HL-60/S4 treated with retinoic acid at 250 ng/mL for 4 days and 3 days (cell line): ENCODE measurements around the gene HTR3E.
"Not testable (repeated sequence)": the region's sequence is repeated elsewhere in the genome, so short reads cannot be mapped to it uniquely, and the experiment has no call there.

Experiments
- in situ Hi-C: fragments of 300-500 bp; cut with MboI; formaldehyde crosslinking; loops from 2 replicates; pipeline ENCODE4 v1.7.0; 2022; ENCODE audit warnings: low sequenced_read_pairs

The HTR3E gene

DNA sequence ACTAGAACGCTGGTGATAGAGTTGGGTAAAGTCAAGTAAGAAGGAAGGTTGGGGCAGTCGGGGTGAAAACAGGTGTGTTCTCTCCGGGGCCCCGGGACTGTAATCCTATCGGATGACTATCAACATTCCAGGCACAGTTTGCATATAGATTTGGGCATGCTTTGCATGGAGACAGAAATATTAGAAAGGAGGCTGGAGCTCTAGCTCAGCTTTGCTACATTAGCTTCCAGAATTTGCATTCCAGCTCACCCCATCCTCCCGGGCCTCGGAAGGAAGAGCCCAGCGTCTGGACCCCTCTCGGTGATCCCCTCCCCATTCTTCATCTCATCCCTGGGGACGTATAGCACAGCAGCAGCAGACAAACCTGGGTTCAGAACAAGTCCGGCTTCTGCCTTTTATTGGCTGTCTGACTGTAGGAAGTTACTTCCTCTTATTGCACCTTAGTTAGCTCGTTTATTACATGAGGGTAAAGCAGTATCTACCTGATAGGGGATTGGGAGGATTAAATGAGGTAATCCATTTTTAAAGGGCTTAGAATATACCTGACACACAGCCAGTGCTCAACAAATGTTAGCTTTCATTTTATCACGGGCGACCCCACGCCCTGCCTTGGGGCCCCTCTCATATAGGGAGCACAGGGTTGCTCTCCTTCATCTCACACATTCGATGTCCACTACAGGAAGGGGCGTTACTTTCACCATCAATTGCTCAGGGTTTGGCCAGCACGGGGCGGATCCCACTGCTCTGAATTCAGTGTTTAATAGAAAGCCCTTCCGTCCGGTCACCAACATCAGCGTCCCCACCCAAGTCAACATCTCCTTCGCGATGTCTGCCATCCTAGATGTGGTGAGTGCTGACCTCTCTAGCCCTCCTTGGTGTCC lies 3.2 kb downstream of the HTR3E start:
- in situ Hi-C loops, result no loop called here

DNA sequence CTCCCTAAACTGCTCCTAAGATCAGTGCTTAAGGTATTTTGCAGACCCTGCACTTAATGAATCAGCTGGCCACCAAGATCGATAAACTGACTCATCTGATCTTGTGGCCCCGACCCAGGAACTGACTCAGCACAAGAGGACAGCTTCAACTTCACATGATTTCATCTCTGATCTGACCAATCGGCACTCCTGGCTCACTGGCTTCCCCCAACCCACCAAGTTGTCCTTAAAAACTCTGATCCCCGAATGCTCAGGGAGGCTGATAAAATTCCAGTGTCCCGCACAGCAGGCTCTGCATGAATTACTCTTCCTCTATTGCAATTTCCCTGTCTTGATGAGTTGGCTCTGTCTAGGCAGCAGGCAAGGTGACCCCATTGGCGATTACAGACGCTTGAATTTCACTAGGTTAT lies 13.5 kb downstream of the HTR3E start:
- in situ Hi-C loops, result no loop called here

DNA sequence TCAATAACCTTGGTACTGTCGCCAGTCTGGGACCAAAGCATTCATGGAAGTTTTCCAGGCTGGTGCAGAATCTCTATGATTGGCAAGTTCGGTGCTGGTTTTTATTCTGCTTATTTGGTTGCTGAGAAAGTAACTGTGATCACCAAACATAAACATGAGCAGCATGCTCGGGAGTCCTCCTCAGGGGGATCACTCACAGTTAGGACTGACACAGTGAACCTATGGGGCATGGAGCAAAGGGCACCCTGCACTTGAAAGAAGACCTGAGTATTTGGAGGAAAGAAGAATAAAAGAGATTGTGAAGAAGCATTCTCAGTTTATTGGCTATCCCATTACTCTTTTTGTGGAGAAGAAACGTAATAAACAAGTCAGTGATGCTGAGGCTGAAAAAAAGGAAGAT lies 19.2 kb downstream of the HTR3E start:
- in situ Hi-C loops, result no loop called here

DNA sequence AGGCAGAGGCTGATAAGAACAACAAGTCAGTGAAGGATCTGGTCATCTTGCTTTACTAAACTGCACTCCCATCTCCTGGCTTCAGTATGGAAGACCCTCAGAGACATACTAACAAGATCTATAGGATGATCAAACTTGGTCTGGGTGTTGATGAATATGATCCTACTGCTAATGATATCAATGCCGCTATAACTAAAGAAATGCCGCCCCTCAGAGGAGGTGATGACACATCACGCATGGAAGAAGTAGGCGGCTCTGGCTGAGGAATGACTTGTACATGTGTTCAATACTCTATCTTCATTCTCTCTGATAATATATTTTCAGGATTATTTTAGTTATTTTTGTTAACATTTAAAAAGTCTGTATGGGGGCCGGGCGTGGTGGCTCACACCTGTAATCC lies 20.8 kb downstream of the HTR3E start:
- in situ Hi-C loops, result no loop called here

DNA sequence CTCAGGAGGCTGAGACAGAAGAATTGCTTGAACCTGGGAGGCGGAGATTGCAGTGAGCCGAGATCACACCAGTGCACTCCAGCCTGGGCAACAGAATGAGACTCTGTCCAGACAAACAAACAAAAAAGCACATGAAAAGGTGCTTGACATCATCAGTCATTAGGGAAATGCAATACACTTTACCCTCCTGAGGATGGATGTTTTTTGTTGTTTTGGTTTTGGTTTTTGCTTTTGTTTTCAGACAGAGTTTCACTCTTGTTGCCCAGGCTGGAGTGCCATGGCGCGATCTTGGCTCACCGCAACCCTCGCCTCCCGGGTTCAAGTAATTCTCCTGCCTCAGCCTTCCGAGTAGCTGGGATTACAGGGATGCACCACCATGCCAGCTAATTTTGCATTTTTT lies 24.2 kb downstream of the HTR3E start:
- in situ Hi-C loops, result not testable (repeated sequence)

DNA sequence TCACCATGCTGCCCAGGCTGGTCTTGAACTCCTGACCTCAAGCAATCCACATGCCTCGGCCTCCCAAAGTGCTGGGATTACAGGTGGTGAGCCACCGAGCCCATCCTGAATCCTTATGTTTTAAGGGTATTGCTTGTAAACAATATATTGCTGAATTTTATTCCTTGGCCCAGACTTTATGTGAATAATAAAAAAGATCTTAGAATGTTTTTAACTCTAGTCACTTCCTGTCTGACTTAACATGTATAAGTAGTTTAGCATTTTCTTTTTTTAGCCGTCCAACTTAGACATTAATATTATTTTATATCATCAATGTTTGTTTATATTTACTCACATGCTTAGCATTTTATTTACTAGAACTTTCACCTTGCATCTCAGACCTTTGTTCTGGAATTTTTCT lies 29.1 kb downstream of the HTR3E start:
- in situ Hi-C loops, result no loop called here

DNA sequence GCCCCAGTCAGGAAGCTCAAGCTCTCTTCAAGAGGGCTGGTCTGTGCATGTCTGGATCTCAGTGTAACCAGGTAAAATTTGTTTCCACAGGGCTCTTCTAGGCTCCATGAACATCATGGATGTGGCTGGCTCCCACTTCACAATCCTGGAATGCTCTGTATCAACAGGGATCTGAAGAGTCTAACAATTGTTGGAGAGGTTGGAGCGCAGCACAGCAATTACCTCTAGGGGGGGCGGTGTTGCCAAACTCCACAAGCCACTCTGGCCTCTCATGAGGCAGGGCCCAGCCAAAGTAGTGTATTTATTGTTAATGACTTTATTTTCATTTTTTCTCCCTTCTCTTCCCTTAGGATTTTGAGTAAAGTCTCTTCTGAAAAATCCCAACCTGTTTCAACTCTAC lies 32.1 kb downstream of the HTR3E start:
- in situ Hi-C loops, result no loop called here

DNA sequence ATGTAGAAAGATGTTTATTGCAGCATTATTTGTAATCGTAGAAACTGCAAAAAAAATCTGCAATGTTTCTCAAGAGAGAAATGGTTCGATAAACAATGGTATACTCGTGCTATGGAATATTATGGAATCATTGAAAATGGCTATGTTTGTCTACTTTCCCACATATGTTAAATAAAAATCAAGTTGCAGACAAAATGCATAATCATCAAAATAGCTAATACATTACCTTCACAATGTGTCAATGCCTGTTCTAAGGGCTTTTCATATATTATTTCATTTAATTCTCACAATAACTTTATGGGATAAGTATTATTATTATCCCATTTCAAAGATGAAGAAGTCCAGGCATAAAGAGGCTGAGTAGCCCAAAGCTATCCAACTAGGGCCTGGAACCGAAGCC lies 36.1 kb downstream of the HTR3E start:
- in situ Hi-C loops, result no loop called here

DNA sequence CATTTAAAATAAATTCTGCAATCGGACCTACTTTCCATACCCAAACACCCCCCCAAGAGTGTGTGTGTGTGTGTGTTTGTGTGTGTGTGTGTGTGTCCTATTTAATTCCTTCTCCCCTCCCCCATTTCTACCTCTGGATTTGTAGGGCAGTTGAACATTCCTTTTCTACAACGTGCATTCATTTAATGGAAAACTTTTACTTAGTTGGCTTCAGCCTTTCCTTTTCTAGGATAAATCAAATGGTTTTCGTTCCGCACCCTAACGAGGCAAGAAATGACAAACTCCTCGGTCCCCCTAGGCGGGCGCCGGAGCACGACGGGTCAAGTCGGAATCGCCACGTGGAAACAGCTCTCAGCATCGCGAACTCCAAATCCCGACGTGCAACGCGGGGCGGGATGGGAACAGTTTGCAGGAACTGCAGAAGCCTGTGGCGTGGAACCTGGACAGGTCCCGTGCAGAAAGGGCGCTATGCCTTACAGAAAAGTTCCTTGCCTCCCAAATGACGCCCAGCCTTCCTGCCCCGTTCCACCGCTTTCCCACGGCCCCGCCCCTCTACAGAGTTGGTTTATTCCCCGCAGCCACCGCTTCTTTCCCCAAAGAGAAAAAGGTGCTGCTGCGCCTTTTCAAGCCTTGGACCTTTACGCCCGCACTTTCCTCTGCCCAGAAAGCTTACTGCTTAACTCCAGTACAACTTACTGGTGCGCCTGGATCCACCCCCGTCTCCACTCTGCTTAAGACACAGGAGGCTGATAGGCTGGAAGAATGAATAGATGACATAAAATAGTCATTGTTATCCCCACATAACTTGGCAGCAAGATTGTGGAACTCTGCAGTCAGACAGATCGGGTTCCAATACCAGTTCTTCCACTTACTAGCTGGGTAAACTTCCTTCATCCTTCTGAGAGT lies 37.2 kb downstream of the HTR3E start:
- in situ Hi-C loops, result no loop called here

DNA sequence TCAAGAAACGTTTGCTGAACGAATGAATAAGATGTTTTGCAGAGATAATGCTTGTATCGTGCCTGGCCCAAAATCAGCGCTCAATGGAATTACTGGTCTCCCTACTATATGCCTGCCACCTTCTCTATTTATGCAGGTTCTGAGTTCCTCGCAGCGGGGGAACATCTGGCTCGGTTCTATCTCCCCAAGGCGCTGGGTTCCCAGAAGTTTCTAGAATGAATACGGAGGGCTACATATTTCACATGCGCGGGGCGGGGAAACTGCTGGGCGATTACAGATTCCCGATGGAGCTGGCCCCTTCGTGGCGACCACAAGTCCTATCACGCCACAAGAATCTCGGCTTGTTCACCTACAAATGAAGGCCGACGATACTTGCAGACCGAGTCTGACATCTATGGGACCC lies 37.9 kb downstream of the HTR3E start:
- in situ Hi-C loops, result no loop called here

DNA sequence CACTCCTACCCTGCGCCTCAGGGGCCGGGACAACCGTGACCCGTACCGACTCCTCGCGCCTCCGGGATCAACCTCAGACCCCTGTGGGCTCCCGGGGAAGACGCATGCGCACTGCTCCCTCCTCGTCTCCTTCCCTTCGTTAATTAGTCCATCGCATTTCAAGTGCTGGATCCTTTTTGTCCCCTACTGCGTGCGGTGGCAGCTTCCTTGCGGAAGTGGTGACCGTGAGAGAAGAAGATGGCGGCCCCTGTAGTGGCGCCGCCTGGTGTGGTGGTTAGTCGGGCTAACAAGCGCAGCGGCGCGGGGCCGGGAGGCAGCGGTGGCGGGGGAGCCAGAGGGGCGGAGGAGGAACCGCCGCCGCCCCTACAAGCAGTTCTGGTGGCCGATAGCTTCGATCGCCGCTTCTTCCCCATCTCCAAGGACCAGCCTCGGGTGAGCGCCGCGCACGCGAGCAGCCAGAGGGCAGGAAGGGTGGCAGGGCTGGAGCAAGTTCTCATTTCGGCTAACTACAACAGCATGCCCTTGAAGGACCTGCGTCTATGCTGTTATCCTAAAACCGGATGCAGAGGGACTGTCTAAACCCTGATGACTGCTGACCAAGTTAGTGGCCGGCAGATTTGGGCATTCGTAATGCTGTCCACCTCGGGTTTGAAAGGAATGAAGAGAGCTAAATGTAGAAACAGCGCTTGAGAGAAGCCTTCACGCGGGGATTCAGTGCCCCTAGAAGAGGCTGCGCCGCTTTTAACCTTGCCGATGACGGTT lies 38.5 kb downstream of the HTR3E start, which contains the start of gene EIF2B5:
Gene EIF2B5, plus strand, starts transcription at position 210 of the 762 bp plus-strand sequence. Its CDS starts 28 bp downstream, at position 238.
- in situ Hi-C loops, result no loop called here

DNA sequence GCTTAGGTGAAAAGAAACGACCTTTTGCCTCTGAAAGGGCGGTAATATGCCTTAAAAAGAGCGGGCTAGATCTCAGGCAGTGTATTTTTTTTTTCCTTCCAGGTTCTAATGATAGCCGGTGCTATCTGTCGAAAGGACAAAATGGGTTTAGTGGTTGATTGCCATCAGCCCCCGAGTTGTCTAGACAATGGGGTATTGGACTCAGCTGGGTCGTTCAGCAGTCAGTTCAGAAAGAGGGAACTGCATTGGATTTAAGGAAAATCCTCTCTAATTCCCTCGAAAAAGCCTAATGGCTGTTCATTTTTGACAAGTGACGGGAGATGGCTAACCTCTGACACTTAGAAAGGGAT lies 39.0 kb downstream of the HTR3E start:
- in situ Hi-C loops, result no loop called here

DNA sequence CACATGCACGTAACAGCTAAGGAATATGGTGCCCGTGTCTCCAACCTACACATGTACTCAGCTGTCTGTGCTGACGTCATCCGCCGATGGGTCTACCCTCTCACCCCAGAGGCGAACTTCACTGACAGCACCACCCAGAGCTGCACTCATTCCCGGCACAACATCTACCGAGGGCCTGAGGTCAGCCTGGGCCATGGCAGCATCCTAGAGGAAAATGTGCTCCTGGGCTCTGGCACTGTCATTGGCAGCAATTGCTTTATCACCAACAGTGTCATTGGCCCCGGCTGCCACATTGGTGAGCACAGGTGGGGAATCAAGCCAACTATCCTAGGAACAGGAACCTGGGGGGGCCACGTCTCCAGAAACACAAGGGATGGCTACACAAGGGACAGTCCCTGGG lies 43.6 kb downstream of the HTR3E start:
- in situ Hi-C loops, result no loop called here

DNA sequence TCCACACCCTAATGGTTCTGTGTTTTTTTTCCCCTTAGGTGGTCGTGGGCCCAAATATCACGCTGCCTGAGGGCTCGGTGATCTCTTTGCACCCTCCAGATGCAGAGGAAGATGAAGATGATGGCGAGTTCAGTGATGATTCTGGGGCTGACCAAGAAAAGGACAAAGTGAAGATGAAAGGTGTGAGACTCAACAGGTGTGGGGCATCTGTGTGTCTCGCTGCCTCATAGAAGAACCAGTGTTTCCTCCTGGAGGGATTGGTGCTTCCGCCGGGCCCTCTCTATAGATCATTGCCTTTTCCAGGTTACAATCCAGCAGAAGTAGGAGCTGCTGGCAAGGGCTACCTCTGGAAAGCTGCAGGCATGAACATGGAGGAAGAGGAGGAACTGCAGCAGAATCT lies 45.3 kb downstream of the HTR3E start:
- in situ Hi-C loops, result no loop called here

DNA sequence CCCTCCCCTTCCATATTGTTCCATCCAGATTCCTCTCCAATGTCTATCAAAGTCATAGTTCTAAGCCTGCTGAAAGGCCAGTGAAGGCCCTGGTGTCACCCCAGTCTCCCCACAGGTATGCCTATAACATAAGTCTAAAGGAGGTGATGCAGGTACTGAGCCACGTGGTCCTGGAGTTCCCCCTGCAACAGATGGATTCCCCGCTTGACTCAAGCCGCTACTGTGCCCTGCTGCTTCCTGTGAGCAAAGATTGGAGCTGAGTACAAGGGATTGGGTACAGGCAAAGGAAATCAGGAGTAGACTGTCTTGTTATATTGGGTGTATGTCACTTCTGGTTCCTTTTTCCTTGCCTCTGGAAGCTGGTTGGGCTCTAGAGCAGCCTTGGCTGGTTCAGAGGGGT lies 46.5 kb downstream of the HTR3E start:
- in situ Hi-C loops, result no loop called here

DNA sequence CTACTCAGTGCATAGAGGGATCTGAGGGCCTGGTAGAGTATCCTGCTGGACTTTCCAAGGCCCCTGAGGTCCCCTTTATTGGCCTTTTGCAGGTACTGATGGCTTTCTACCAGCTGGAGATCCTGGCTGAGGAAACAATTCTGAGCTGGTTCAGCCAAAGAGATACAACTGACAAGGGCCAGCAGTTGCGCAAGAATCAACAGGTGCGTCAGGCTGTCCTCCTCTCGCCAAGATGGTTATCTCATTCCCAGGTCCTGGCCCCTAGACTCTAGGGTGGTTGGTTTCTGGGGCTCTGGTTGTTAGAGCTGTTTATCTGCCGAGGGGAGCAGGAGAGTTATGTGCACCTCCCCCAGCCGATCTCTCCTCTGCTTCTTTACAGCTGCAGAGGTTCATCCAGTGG lies 47.6 kb downstream of the HTR3E start:
- in situ Hi-C loops, result no loop called here

DNA sequence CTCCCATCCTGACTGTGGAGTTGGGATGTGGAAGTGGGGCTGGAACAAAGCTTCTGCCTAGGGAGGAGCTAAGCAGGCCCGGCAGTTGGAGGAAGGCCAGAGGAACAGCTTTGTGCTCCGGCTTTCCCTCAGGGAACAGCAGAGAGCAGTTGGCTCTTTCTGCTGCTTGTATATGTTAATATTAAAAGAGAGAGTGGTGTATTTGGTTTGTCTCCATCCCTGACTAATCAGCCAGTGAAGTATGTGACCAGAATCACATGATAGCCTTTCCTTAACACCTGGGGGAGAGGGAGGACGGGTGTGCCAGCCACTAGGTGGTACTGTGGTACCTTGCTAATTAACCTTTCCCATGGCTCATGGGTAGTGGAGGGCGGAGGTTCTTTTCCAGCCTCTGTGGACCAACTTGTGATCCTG lies 48.3 kb downstream of the HTR3E start:
- in situ Hi-C loops, result no loop called here

DNA sequence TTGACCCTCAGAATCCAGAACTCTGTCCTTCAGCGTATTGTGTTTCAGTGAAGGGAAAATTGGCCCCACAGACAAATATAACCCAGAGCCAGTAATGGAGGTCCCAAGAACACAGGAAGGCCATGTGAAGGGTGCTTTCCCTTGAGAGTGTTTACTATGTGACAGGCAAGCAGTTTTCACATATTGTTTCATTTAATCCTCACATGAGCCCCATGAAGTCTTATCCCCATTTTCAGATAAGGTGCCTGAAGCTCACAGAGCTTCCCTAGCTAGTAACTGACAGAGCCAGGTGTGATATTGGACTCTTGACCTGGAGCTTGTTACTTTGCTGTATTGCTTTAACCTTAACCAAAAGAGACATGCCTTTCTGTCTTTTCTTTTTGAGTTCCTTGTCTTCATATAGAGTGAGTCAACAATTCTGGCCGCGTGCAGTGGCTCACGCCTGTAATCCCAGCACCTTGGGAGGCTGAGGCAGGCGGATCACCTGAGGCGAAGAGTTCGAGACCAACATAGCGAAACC lies 48.9 kb downstream of the HTR3E start:
- in situ Hi-C loops, result no loop called here

DNA sequence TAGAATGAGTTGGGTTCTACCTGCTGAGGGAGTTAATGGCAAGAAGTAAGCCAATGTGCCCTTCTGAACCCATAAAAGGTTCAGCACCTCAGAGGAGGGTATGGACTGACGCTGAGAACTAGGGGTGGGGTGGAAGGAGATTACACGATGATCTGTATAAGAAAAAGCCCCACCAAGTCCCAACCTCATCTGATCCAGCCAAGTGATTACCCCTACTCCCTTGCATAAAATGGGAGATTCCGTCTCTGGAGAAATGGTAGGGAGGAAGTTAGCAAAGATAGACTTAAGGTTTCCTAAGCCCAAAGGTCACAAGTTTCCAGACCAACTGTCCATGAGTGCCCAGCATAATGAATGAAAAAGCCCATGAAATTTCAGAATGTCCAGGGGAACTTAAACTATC lies 51.2 kb downstream of the HTR3E start:
- in situ Hi-C loops, result no loop called here

DNA sequence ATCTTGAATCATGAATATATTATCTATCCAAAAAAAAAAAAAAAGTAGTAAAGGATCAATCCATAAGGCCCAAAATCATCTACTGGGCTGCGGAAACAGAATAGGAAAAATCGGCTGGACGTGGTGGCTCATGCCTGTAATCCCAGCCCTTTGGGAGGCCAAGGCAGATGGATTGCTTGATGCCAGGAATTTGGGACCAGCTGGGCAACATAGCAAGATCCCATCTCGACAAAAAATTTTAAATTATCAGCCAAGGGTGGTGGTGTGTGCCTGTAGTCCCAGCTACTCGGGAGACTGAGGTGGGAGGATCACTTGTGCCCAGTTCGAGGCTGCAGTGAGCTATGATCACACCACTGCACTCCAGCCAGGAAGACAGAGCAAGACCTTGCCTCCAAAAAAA lies 52.3 kb downstream of the HTR3E start:
- in situ Hi-C loops, result no loop called here

DNA sequence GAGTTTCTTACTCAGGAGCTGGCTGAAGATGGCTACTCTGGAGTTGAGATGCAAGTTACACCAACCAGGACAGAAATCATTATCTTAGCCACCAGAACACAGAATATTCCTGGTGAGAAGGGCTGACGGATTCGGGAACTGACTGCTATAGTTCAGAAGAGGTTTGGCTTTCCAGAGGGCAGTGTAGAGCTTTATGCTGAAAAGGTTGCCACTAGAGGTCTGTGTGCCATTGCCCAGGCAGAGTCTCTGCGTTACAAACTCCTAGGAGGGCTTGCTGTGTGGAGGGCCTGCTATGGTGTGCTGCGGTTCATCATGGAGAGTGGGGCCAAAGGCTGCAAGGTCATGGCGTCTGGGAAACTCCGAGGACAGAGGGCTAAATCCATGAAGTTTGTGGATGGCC lies 52.9 kb downstream of the HTR3E start:
- in situ Hi-C loops, result not testable (repeated sequence)
